Measurements from ENCODE around the gene ABCB11.
"Not testable (repeated sequence)": the region's sequence is repeated elsewhere in the genome, so short reads cannot be mapped to it uniquely, and the experiment has no call there.

Gene ABCB11

GRCh38 chr2:168890006-168890782, 140.9 kb downstream of the ABCB11 start, which contains the start of gene SPC25:
SPC25 (minus strand) TSS chr2:168890430; CDS start chr2:168889519, 911 bp downstream.
- peak; percentile 70 to 76 for DNase-seq (ENCODE audit: low read depth in 2 of 2)

- DNase-seq (ENCODE audit: low read depth in 2 of 2), result no peak
These were observed 141.5 kb downstream of the ABCB11 start for GRCh38 chr2:168889635-168890005.

GRCh38 chr2:168884975-168885374, 146.1 kb downstream of the ABCB11 start:
- no peak for DNase-seq (ENCODE audit: low read depth in 2 of 2)

GRCh38 chr2:168882163-168882562, 149.0 kb downstream of the ABCB11 start:
- not testable (repeated sequence) for DNase-seq (ENCODE audit: low read depth in 2 of 2)

GRCh38 chr2:168874368-168875054, 156.6 kb downstream of the ABCB11 start:
- DNase-seq (ENCODE audit: low read depth in 2 of 2), result no peak

- DNase-seq (ENCODE audit: low read depth in 2 of 2), result not testable (repeated sequence)
These were observed 160.3 kb downstream of the ABCB11 start for GRCh38 chr2:168870824-168871223.

Data from stimulated activated CD4-positive, alpha-beta T cell treated with anti-CD3 and anti-CD28 coated beads, Interleukin-1b, Interleukin-23, amount 100 ng/mL, for 4 hours (primary cell).